Measurements from ENCODE around the gene TMEM190. TPM values are rescaled to one million over a fixed set of nuclear protein-coding genes. Genes with fewer than 3 reads are reported as not detected.

The TMEM190 gene
- total and polyA plus RNA-seq, 2 of the 8 experiments (the other 6 are each of a cell fraction or from before 2014, with no cell fraction given) = 1.6 TPM; not detected in 1

- POLR2A ChIA-PET (ENCODE audit: partially characterized antibody) = interaction anchor here (0.5 to 26.7 kb wide), 32 partner anchors 8 to 296 kb away, joined by 3 to 874 read pairs (median 5); partner anchors contain the start of genes COX6B2, FIZ1, IL11 and KMT5C
- Histone ChIP-seq H2BK15ac (ENCODE audit: low read length) (peak overlapping the region; percentile 81; the same call in 1 of the 2 replicates), H3K23me2 (ENCODE audit: low read depth, low read length) (peaks cover 31% of the 10 kb centered on the region), H4K5ac (ENCODE audit: insufficient read length, low read depth, low read length) (peak overlapping the region; percentile 52), H2BK12ac (ENCODE audit: low read depth, low read length) (no peak overlapping the region), H3K79me2 (ENCODE audit: control insufficient read depth in 1 of 2, insufficient read depth in 2 of 2, low read length in 2 of 2) (peaks cover 17 to 26% of the 10 kb centered on the region in 2 experiments; a peak in 3 of 4 replicates), H3K14ac (ENCODE audit: insufficient read length) (peak overlapping the region; percentile 99), H2AFZ (ENCODE audit: low read length) (peak overlapping the region; percentile 91; the same call in 1 of the 2 replicates), H3K18ac (ENCODE audit: extremely low read depth, low read length) (peak overlapping the region; percentile 88), H4K8ac (ENCODE audit: extremely low read depth, insufficient read depth, low read length) (peak overlapping the region; percentile 92), H3K4me3 (ENCODE audit: extremely low read depth in 1 of 4, insufficient read depth in 2 of 4, low read depth in 3 of 4, low read length in 4 of 4) (peak overlapping the region; percentile 89 to 97 (median 94)), H3K56ac (replicated peaks; ENCODE audit: insufficient read length, low read depth, low read length) (no peak overlapping the region), H3K27ac (ENCODE audit: low read depth, low read length) (no peak overlapping the region), H2BK20ac (ENCODE audit: low read length) (no peak overlapping the region), H3K4me1 (replicated peaks in 1 of 4; ENCODE audit: control insufficient read depth in 3 of 4, insufficient read depth in 4 of 4, low read length in 3 of 4) (peaks cover 0 to 37% (median 25%) of the 10 kb centered on the region in 4 experiments; a peak in 6 of 7 replicates), H2AK5ac (ENCODE audit: low read depth, low read length) (no peak overlapping the region; the same call in 1 of the 2 replicates), H3K4me2 (ENCODE audit: insufficient read depth in 1 of 2, low read depth in 2 of 2, low read length in 2 of 2) (peak overlapping the region; percentile 93 to 95), H3K4ac (replicated peaks; ENCODE audit: insufficient read length, low read depth, low read length) (peak overlapping the region; percentile 91), H3K9me3 (ENCODE audit: insufficient read depth in 2 of 2, low read depth in 1 of 2, low read length in 1 of 2) (no peaks in the 10 kb centered on the region), H4K20me1 (replicated peaks in 1 of 2; ENCODE audit: control insufficient read depth in 1 of 2, insufficient read depth in 2 of 2, low read length in 2 of 2) (peaks cover 19 to 36% of the 10 kb centered on the region in 2 experiments), H3K79me1 (ENCODE audit: low read depth, low read length) (peaks cover 23% of the 10 kb centered on the region), H2BK5ac (ENCODE audit: low read depth, low read length) (peak overlapping the region; percentile 80; the same call in 1 of the 2 replicates), H3K9ac (replicated peaks in 1 of 4; ENCODE audit: extremely low read depth in 1 of 4, low read depth in 3 of 4, low read length in 3 of 4) (peak overlapping the region; percentile 47 to 94 (median 54)), H2BK120ac (replicated peaks; ENCODE audit: low read depth, low read length) (no peak overlapping the region), H3K36me3 (ENCODE audit: control insufficient read depth in 2 of 4, insufficient read depth in 4 of 4, low read length in 3 of 4) (peaks cover 13 to 20% (median 16%) of the 10 kb centered on the region in 4 experiments), H3K27me3 (replicated peaks in 1 of 4; ENCODE audit: control insufficient read depth in 3 of 4, extremely low read depth in 1 of 4, insufficient read depth in 3 of 4, low read length in 3 of 4) (peaks cover 0 to 10% (median 4%) of the 10 kb centered on the region in 4 experiments; a peak in 4 of 7 replicates), H3K23ac (ENCODE audit: insufficient read length) (no peak overlapping the region), H4K91ac (replicated peaks; ENCODE audit: insufficient read length, low read length) (peak overlapping the region; percentile 86)
- CTCF ChIA-PET (ENCODE audit: partially characterized antibody) = interaction anchor here (0.9 to 3.2 kb wide), 21 partner anchors 10 to 503 kb away, joined by 3 to 37 read pairs (median 4); partner anchors contain the start of gene UBE2S
- 5% methylated on average over 47 of the region's 88 CpGs; no CpG with 5 or more reads in 1 of the 2 experiments for WGBS, 2 experiments (ENCODE audit: extremely low coverage in 1 of 2, insufficient coverage in 1 of 2, insufficient read length in 1 of 2, insufficient replicate concordance in 2 of 2, low coverage in 1 of 2, low lambda C conversion rate in 2 of 2, missing lambda C conversion rate in 1 of 2)
- DNase-seq (ENCODE audit: low read depth in 1 of 2, low spot score in 2 of 2) (peak in 1 of 2 experiments; percentile 72), FAIRE-seq (no peak)
- TF ChIP-seq SAP30 (IDR thresholded peaks at IDR 0.05; ENCODE audit: insufficient read depth, insufficient replicate concordance, low read length) (no peak), RFX5 (IDR thresholded peaks at IDR 0.05; ENCODE audit: borderline replicate concordance, low read depth, low read length) (no peak), CTBP2 (IDR thresholded peaks at IDR 0.05; ENCODE audit: borderline replicate concordance, insufficient read depth, insufficient read length, low read length) (no peak), RAD21 (IDR thresholded peaks at IDR 0.05 in 1 of 2, conservative IDR thresholded peaks at IDR 0.05 in 1 of 2; ENCODE audit: low read depth in 2 of 2, low read length in 2 of 2) (peak in 1 of 2 experiments; percentile 34; a peak in 2 of 4 replicates), BRCA1 (IDR thresholded peaks at IDR 0.05; ENCODE audit: low read depth, low read length) (no peak), E2F6 (IDR thresholded peaks at IDR 0.05) (0 out of 2 replicates have a peak, but pooled peaks have one; percentile 21), KDM1A (IDR thresholded peaks at IDR 0.05; ENCODE audit: borderline replicate concordance, low read length) (no peak), TAF1 (IDR thresholded peaks at IDR 0.05; ENCODE audit: low read depth, low read length) (0 out of 2 replicates have a peak, but pooled peaks have one; percentile 5)
Measured at GRCh38 chr19:55383279-55384130, 6.9 kb downstream of the TMEM190 start.
